Endothelial cell of umbilical vein (primary cell): Measurements from ENCODE around the gene PRICKLE4. TPM values are rescaled to one million over a fixed set of nuclear protein-coding genes. Genes with fewer than 3 reads are reported as not detected.

Experiments
- BruUV-seq: library from RNA; stranded (reverse); fragments of 400-500 nt; replicated peaks from 2 replicates; lab custom pipeline; 2021; lab: Mats Ljungman, UMichigan
- CTCF ChIA-PET: fragments of 300-600, 350-600 bp; sonication (Branson Sonifier 250); formaldehyde crosslinking; loops from one replicate; lab custom pipeline; 2021; ENCODE audit warnings: antibody characterized with exemption, inconsistent platforms; lab: Charles Lee
- POLR2A ChIA-PET: fragments of 300-600, 350-600 bp; sonication (Branson Sonifier 250); formaldehyde crosslinking; loops from one replicate; lab custom pipeline; 2021; ENCODE audit warnings: antibody characterized with exemption, inconsistent platforms; lab: Charles Lee
- DNase-seq: peaks from one replicate; pipeline ENCODE4 v3.0.0-alpha.2; 2011; ENCODE audit warnings: low read depth, low spot score
- FAIRE-seq: peaks from 2 replicates; lab custom pipeline; 2011; peaks lifted over from hg19 to GRCh38; lab: Jason Lieb, UNC
- H2AFZ ChIP-seq: 2 replicates; pipeline ENCODE4 v1.6.0; 2012; ENCODE audit warnings: low read depth, low read length, control low read depth, inconsistent platforms
- H3K27ac ChIP-seq: 2 replicates; pipeline ENCODE4 v1.5.1; 2011; ENCODE audit warnings: low read depth, mild to moderate bottlenecking, control low read depth, low read length, moderate library complexity; ENCODE audit not compliant: insufficient read depth
- H3K27me3 ChIP-seq, 2 experiments: 2 replicates each; pipeline versions ENCODE4 v1.6.0 to v1.6.1; 2011; ENCODE audit warnings: low read length in 2 of 2, mixed read lengths in 1 of 2; ENCODE audit not compliant: control insufficient read depth in 2 of 2, insufficient read depth in 2 of 2
- H3K36me3 ChIP-seq, 2 experiments: 2 replicates in 1 of 2; 3 replicates in 1 of 2; pipeline ENCODE4 v1.5.1; 2011; ENCODE audit warnings: low read length in 2 of 2, mild to moderate bottlenecking in 1 of 2, moderate library complexity in 1 of 2; ENCODE audit not compliant: control insufficient read depth in 2 of 2, insufficient read depth in 2 of 2; ENCODE audit errors: extremely low read depth in 1 of 2
- H3K4me1 ChIP-seq: 3 replicates; pipeline ENCODE4 v1.5.1; 2011; ENCODE audit warnings: mild to moderate bottlenecking, low read length; ENCODE audit not compliant: control insufficient read depth, insufficient read depth; ENCODE audit errors: extremely low read depth
- H3K4me2 ChIP-seq: 2 replicates; pipeline ENCODE4 v1.6.1; 2011; ENCODE audit warnings: low read length, control low read depth, mixed read lengths; ENCODE audit not compliant: insufficient read depth
- H3K4me3 ChIP-seq, 3 experiments: fragments of 200-600 bp in 1 of 3; sonication (generic), shearing (Covaris generic) in 1 of 3; replicated peaks in 1 of 3; 2 replicates each; pipeline ENCODE4 v1.5.1; 2011 to 2016; ENCODE audit warnings: control low read depth in 3 of 3, low read length in 3 of 3, mild to moderate bottlenecking in 2 of 3, inconsistent platforms in 1 of 3, low read depth in 1 of 3, moderate library complexity in 1 of 3; ENCODE audit not compliant: insufficient read depth in 1 of 3
- H3K79me2 ChIP-seq: 2 replicates; pipeline ENCODE4 v1.6.0; 2012; ENCODE audit warnings: low read length, inconsistent platforms; ENCODE audit not compliant: control insufficient read depth, insufficient read depth
- H3K9ac ChIP-seq: replicated peaks from 2 replicates; pipeline ENCODE3; 2011; ENCODE audit warnings: low read length, control low read depth; ENCODE audit not compliant: insufficient read depth; ENCODE audit errors: extremely low read depth
- H3K9me1 ChIP-seq: replicated peaks from 3 replicates; pipeline ENCODE4 v1.6.0; 2011; ENCODE audit warnings: mild to moderate bottlenecking, low read length; ENCODE audit not compliant: control insufficient read depth, insufficient read depth; ENCODE audit errors: extremely low read depth
- H3K9me3 ChIP-seq: replicated peaks from 2 replicates; pipeline ENCODE4 v1.5.1; 2012; ENCODE audit warnings: low read length, inconsistent platforms; ENCODE audit not compliant: control insufficient read depth, insufficient read depth
- H4K20me1 ChIP-seq: replicated peaks from 2 replicates; pipeline ENCODE3; 2011; ENCODE audit warnings: mild to moderate bottlenecking, low read length; ENCODE audit not compliant: control insufficient read depth, insufficient read depth; ENCODE audit errors: extremely low read depth
- EZH2 ChIP-seq: IDR thresholded peaks from 2 replicates; pipeline ENCODE4 v1.6.1; 2012; ENCODE audit warnings: borderline replicate concordance, low read depth, mild to moderate bottlenecking, moderate library complexity, low read length, inconsistent platforms; ENCODE audit not compliant: severe bottlenecking
- FOS ChIP-seq: IDR thresholded peaks from 2 replicates; pipeline ENCODE4 v1.6.1; 2011; ENCODE audit warnings: mild to moderate bottlenecking, low read length, moderate library complexity, borderline replicate concordance; ENCODE audit not compliant: insufficient read depth
- GATA2 ChIP-seq: IDR thresholded peaks from 2 replicates; pipeline ENCODE4 v1.7.0; 2011; ENCODE audit warnings: low read depth, mild to moderate bottlenecking, moderate library complexity, mixed read lengths, low read length; ENCODE audit not compliant: insufficient read length, insufficient read depth
- JUN ChIP-seq: IDR thresholded peaks from 2 replicates; pipeline ENCODE4 v1.6.1; 2011; ENCODE audit warnings: borderline replicate concordance, low read depth; ENCODE audit not compliant: insufficient read length, insufficient read depth
- MYC ChIP-seq: IDR thresholded peaks from one replicate; pipeline ENCODE4 v1.6.1; 2011; ENCODE audit warnings: mild to moderate bottlenecking, low read depth, low read length
- POLR2A ChIP-seq: IDR thresholded peaks from 2 replicates; pipeline ENCODE4 v1.6.1; 2012; ENCODE audit warnings: low read depth, mild to moderate bottlenecking, control low read depth, low read length
- POLR2AphosphoS5 ChIP-seq: IDR thresholded peaks from 2 replicates; pipeline ENCODE4 v1.6.1; 2012; ENCODE audit warnings: low read depth, mild to moderate bottlenecking, control low read depth, low read length, moderate library complexity; ENCODE audit not compliant: insufficient read depth
- dilution Hi-C: fragments of 300-500 bp; cut with MboI; formaldehyde crosslinking; loops from one replicate; pipeline ENCODE4 v1.15.0; 2019; ENCODE audit warnings: low sequenced_read_pairs; ENCODE audit not compliant: extremely low pct_ligation_motif_present
- intact Hi-C: fragments of 100-400 bp; cut with micrococcal nuclease; formaldehyde crosslinking; loops from one replicate; pipeline ENCODE4 v1.10.0; 2022
- polyA plus RNA-seq, 4 experiments: library from polyadenylated mRNA; depleted of rRNA in 3 of 4; stranded (reverse) in 3 of 4; unstranded in 1 of 4; fragments of >200 nt; gene quantifications; 2 replicates each; pipeline versions ENCODE4 v1.2.1 to v1.2.3, GENCODE V29; 2011 to 2012; ENCODE audit warnings: missing spikeins in 1 of 4
- total RNA-seq: library from RNA; stranded (reverse); gene quantifications from 2 replicates; pipeline ENCODE4 v1.2.3, GENCODE V29; 2021
- TF ChIP-seq, protein P1 (sequence below), 2 donors: IDR thresholded peaks; 1 replicate in 1 of 2; 2 replicates in 1 of 2; pipeline ENCODE4 v1.5.1; 2011; ENCODE audit warnings: low read length in 2 of 2, mild to moderate bottlenecking in 2 of 2, moderate library complexity in 2 of 2, control low read depth in 1 of 2, inconsistent platforms in 1 of 2, low read depth in 1 of 2; ENCODE audit not compliant: insufficient read depth in 1 of 2; ENCODE audit errors: extremely low read depth in 1 of 2
- TF ChIP-seq, protein P2 (sequence below): IDR thresholded peaks from 2 replicates; pipeline ENCODE4 v1.6.1; 2011; ENCODE audit not compliant: insufficient read depth, insufficient read length

Gene PRICKLE4
- total and polyA plus RNA-seq, 2 donors (not counting 3 experiments of a cell fraction or from before 2014, with no cell fraction given): 1.0 to 3.3 TPM

DNA sequence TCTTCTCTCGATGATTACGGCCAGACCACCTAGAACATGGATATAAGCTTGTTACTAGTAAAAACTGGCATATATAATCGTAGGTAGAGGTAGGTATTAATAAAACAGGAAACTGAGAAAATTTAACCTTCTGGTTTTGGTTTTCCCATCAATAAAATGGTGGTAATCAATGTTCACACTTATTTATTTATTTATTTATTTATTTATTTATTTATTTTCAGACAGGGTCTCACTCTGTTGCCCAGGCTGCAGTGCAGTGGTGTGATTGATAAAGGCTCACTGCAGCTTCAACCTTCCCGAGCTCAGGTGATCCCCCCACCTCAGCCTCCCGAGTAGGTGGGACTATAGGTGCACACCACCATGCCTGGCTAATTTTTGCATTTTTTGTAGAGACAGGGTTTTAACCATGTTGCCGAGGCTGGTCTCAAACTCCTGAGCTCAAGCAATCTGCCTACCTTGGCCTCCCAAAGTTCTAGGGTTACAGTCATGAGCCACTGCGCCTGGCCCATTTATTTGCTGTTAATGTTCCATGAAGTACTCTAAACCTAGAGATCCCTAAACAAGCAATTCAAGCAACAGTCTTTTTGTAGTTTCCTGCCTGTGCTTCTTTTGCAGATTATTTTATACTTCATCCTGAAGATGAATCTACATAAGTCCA is 18.4 kb downstream of the PRICKLE4 start:
- H3K27me3 ChIP-seq: no peaks in the 10 kb centered on the region
- CTCF ChIA-PET: interaction anchor here (1.2 to 2.2 kb wide), 5 partner anchors 11 to 245 kb away, joined by 3 to 8 read pairs (median 4); partner anchors contain the start of genes BYSL, MED20 and TOMM6
- H3K79me2 ChIP-seq: no peaks in the 10 kb centered on the region
- FAIRE-seq (no peak), DNase-seq (no peak)
- no peak overlapping the region for H2AFZ ChIP-seq
- H3K4me1 ChIP-seq: no peaks in the 10 kb centered on the region
- BruUV-seq: no TSS peak
- peaks cover 0 to 2% of the 10 kb centered on the region in 2 experiments for H3K36me3 ChIP-seq
- no peak overlapping the region for H3K9ac ChIP-seq
- H3K4me3 ChIP-seq: no peak overlapping the region
- intact Hi-C loops: no loop called here
- no peak overlapping the region for H3K27ac ChIP-seq
- no peaks in the 10 kb centered on the region for H3K9me3 ChIP-seq
- POLR2A ChIA-PET: no interaction called here
- no peak overlapping the region for H3K4me2 ChIP-seq
- no peaks in the 10 kb centered on the region for H4K20me1 ChIP-seq
- TF ChIP-seq, protein P1, sequence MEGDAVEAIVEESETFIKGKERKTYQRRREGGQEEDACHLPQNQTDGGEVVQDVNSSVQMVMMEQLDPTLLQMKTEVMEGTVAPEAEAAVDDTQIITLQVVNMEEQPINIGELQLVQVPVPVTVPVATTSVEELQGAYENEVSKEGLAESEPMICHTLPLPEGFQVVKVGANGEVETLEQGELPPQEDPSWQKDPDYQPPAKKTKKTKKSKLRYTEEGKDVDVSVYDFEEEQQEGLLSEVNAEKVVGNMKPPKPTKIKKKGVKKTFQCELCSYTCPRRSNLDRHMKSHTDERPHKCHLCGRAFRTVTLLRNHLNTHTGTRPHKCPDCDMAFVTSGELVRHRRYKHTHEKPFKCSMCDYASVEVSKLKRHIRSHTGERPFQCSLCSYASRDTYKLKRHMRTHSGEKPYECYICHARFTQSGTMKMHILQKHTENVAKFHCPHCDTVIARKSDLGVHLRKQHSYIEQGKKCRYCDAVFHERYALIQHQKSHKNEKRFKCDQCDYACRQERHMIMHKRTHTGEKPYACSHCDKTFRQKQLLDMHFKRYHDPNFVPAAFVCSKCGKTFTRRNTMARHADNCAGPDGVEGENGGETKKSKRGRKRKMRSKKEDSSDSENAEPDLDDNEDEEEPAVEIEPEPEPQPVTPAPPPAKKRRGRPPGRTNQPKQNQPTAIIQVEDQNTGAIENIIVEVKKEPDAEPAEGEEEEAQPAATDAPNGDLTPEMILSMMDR (IDR thresholded peaks at IDR 0.05; ENCODE audit: extremely low read depth in 1 of 2, insufficient read depth in 1 of 2, low read depth in 1 of 2, low read length in 2 of 2): no peak
- TF ChIP-seq POLR2A (no peak), MYC (no peak), FOS (no peak), GATA2 (no peak), EZH2 (no peak), JUN (no peak), POLR2AphosphoS5 (no peak)
- TF ChIP-seq, protein P2, sequence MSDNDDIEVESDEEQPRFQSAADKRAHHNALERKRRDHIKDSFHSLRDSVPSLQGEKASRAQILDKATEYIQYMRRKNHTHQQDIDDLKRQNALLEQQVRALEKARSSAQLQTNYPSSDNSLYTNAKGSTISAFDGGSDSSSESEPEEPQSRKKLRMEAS: no peak
- dilution Hi-C loops: no loop called here
- no peaks in the 10 kb centered on the region for H3K9me1 ChIP-seq
